Neural progenitor cell (in vitro differentiated cells): ENCODE measurements around the gene USP17L10.
"Not testable (repeated sequence)": the region's sequence is repeated elsewhere in the genome, so short reads cannot be mapped to it uniquely, and the experiment has no call there.

ENCODE experiments used
- CTCF ChIP-seq: fragments of 200-600 bp; sonication (generic); IDR thresholded peaks from 2 replicates; pipeline ENCODE4 v1.5.1; 2017; ENCODE audit warnings: antibody characterized with exemption, mild to moderate bottlenecking
- EZH2 ChIP-seq: fragments of 200-600 bp; sonication (generic); IDR thresholded peaks from 2 replicates; pipeline ENCODE4 v1.6.1; 2017; ENCODE audit warnings: antibody characterized with exemption, mild to moderate bottlenecking, moderate library complexity
- EZH2phosphoT487 ChIP-seq: fragments of 200-600 bp; sonication (generic); IDR thresholded peaks from 2 replicates; pipeline ENCODE4 v1.6.1; 2017; ENCODE audit warnings: antibody characterized with exemption

- not testable (repeated sequence) for TF ChIP-seq CTCF, EZH2, EZH2phosphoT487
Observed at GRCh38 chr4:9224596-9224995, 14.1 kb downstream of the USP17L10 start, which contains the start of gene USP17L13.
